HEK293T (cell line): Measurements from ENCODE around the gene LEMD1.

Experiments used
- ARNT ChIP-seq: fragments of 450-650 bp; IDR thresholded peaks from 2 replicates; pipeline ENCODE4 v1.6.1; 2017; ENCODE audit warnings: mild to moderate bottlenecking
- BHLHE40 ChIP-seq: fragments of 450-650 bp; IDR thresholded peaks from 2 replicates; pipeline ENCODE4 v1.6.1; 2016; ENCODE audit warnings: mild to moderate bottlenecking, moderate library complexity, borderline replicate concordance
- ELF4 ChIP-seq: fragments of 450-650 bp; IDR thresholded peaks from 2 replicates; pipeline ENCODE4 v1.6.1; 2017; ENCODE audit warnings: antibody characterized with exemption
- FOXA1 ChIP-seq: fragments of 450-650 bp; IDR thresholded peaks from 2 replicates; pipeline ENCODE4 v1.6.1; 2016; ENCODE audit warnings: mild to moderate bottlenecking
- FOXK2 ChIP-seq: fragments of 450-650 bp; IDR thresholded peaks from 2 replicates; pipeline ENCODE4 v1.6.1; 2016; ENCODE audit warnings: mild to moderate bottlenecking
- FOXM1 ChIP-seq: fragments of 450-650 bp; IDR thresholded peaks from 2 replicates; pipeline ENCODE4 v1.6.1; 2017; ENCODE audit warnings: mild to moderate bottlenecking, borderline replicate concordance
- HDGF ChIP-seq: fragments of 450-650 bp; IDR thresholded peaks from 2 replicates; pipeline ENCODE4 v1.6.1; 2017; ENCODE audit warnings: antibody characterized with exemption, borderline replicate concordance
- L3MBTL2 ChIP-seq: fragments of 450-650 bp; conservative IDR thresholded peaks from 2 replicates; pipeline ENCODE4 v1.6.1; 2016; ENCODE audit warnings: mild to moderate bottlenecking
- NFRKB ChIP-seq: fragments of 450-650 bp; IDR thresholded peaks from 2 replicates; pipeline ENCODE4 v1.6.1; 2016; ENCODE audit warnings: mild to moderate bottlenecking, moderate library complexity
- PKNOX1 ChIP-seq: fragments of 450-650 bp; IDR thresholded peaks from 2 replicates; pipeline ENCODE4 v1.6.1; 2016
- SP1 ChIP-seq: fragments of 450-650 bp; IDR thresholded peaks from 2 replicates; pipeline ENCODE4 v1.6.1; 2017
- SUZ12 ChIP-seq: fragments of 450-650 bp; IDR thresholded peaks from 2 replicates; pipeline ENCODE4 v1.6.1; 2016; ENCODE audit warnings: mild to moderate bottlenecking
- TARDBP ChIP-seq: fragments of 450-650 bp; IDR thresholded peaks from 2 replicates; pipeline ENCODE4 v1.6.1; 2016
- ZNF384 ChIP-seq: fragments of 450-650 bp; IDR thresholded peaks from 2 replicates; pipeline ENCODE4 v1.6.1; 2016

GRCh38 chr1:205422993-205423642, 1.3 kb upstream of the LEMD1 start:
- no peak for TF ChIP-seq NFRKB
- TF ChIP-seq SP1 = no peak
- no peak for TF ChIP-seq FOXM1
- no peak for TF ChIP-seq FOXK2
- no peak for TF ChIP-seq ZNF384
- TF ChIP-seq PKNOX1 = no peak
- TF ChIP-seq FOXA1 = no peak
- TF ChIP-seq BHLHE40 = no peak
- no peak for TF ChIP-seq ELF4
- no peak for TF ChIP-seq SUZ12
- no peak for TF ChIP-seq ARNT
- no peak for TF ChIP-seq L3MBTL2
- no peak for TF ChIP-seq HDGF
- no peak for TF ChIP-seq TARDBP
